ENCODE data around the gene PCDHA3.
"Not testable (repeated sequence)": the region's sequence is repeated elsewhere in the genome, so short reads cannot be mapped to it uniquely, and the experiment has no call there.

Gene PCDHA3

GRCh38 chr5:140800816-140801493 lies at the start of gene PCDHA3:
TSS of gene PCDHA3 (plus strand) at chr5:140801057.
- DNase-seq: no peak

GRCh38 chr5:140753561-140753960 lies 47.3 kb upstream of the PCDHA3 start:
- no peak for DNase-seq

GRCh38 chr5:140764177-140764973 lies 36.5 kb upstream of the PCDHA3 start:
- peak in 1 of 2 donors; percentile 1 for DNase-seq

- DNase-seq: no peak
Observed at GRCh38 chr5:140767444-140767843, 33.4 kb upstream of the PCDHA3 start.

- DNase-seq: no peak
Observed at GRCh38 chr5:140780512-140780911, 20.3 kb upstream of the PCDHA3 start.

GRCh38 chr5:140785905-140786686 lies 14.8 kb upstream of the PCDHA3 start, which contains the start of gene PCDHA1:
TSS of gene PCDHA1 (plus strand) at chr5:140786140.
- no peak for DNase-seq

GRCh38 chr5:140787422-140787821 lies 13.4 kb upstream of the PCDHA3 start:
- not testable (repeated sequence) for DNase-seq

GRCh38 chr5:140787849-140788504 lies 12.9 kb upstream of the PCDHA3 start:
- DNase-seq: not testable (repeated sequence)

GRCh38 chr5:140791089-140791488 lies 9.8 kb upstream of the PCDHA3 start:
- DNase-seq: no peak

- DNase-seq: no peak
Observed at GRCh38 chr5:140794595-140795258, 6.1 kb upstream of the PCDHA3 start, which contains the start of gene PCDHA2. TSS of gene PCDHA2 (plus strand) at chr5:140794852.

GRCh38 chr5:140795259-140795641 lies 5.6 kb upstream of the PCDHA3 start:
- DNase-seq: no peak

- DNase-seq: not testable (repeated sequence)
Observed at GRCh38 chr5:140796072-140796717, 4.7 kb upstream of the PCDHA3 start.

- DNase-seq: no peak
Observed at GRCh38 chr5:140796718-140797095, 4.2 kb upstream of the PCDHA3 start.

GRCh38 chr5:140801494-140801841 lies 611 bp downstream of the PCDHA3 start:
- DNase-seq: no peak

- DNase-seq: not testable (repeated sequence)
Observed at GRCh38 chr5:140802381-140802780, 1.5 kb downstream of the PCDHA3 start.

GRCh38 chr5:140802781-140803271 lies 2.0 kb downstream of the PCDHA3 start:
- no peak for DNase-seq

- peak in 1 of 2 donors; percentile 13 for DNase-seq
Observed at GRCh38 chr5:140806834-140807775, 6.2 kb downstream of the PCDHA3 start, which contains the start of gene PCDHA4. TSS of gene PCDHA4 (plus strand) at chr5:140807068.

- DNase-seq: not testable (repeated sequence)
Observed at GRCh38 chr5:140808241-140808888, 7.5 kb downstream of the PCDHA3 start.

- no peak for DNase-seq
Observed at GRCh38 chr5:140808889-140809291, 8.0 kb downstream of the PCDHA3 start.
